ENCODE results near the gene ANKRD53. TPM values are rescaled to one million over a fixed set of nuclear protein-coding genes. Genes with fewer than 3 reads are reported as not detected.

The ANKRD53 gene
- total RNA-seq, 1 experiment from 2014 or later, result not detected

DNA sequence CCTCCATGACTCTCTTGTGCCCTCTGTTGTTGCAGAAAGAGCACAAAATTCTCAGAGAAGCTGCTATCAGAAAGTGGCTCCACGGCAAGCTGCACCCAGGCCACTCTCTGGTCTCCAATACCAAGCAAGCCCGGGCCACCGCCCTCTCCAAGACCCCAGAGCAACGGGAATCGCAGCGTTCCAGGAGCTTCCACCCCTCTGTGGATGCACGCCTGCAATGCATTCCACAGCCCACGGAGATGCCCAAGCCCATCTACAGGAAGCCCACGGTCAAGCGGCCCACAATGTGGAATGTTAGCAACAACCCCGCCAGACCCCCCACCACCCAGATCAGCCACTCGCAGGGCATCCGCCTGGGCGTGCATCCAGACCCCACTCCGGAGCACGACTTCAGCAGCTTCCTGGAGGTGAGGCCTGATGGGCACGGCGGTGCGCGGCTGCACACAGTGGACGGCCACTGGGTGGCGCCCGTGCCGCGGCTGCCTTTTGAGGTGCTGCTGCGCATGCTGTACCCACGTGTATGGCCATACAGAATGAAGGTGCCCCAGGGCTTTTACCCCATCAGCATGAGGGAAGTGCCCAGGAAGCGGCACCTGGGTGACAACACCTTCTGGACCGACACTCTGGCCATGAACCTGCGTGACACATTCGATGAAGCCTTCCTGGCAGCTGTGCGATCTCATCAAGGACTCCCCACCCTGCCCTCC, 6.3 kb downstream of the ANKRD53 start:
- H3K27ac ChIP-seq, result no peak overlapping the region
- no peaks in the 10 kb centered on the region for H3K27me3 ChIP-seq (replicated peaks)
- H3K4me1 ChIP-seq (replicated peaks), result no peaks in the 10 kb centered on the region
- H3K36me3 ChIP-seq, result peaks cover 50% of the 10 kb centered on the region
- no peaks in the 10 kb centered on the region for H3K9me3 ChIP-seq (replicated peaks)
- DNase-seq (ENCODE audit: low read depth in 1 of 2, low spot score in 2 of 2), result peak in 1 of 2 experiments; percentile 45
- no peak overlapping the region for H3K4me3 ChIP-seq

DNA sequence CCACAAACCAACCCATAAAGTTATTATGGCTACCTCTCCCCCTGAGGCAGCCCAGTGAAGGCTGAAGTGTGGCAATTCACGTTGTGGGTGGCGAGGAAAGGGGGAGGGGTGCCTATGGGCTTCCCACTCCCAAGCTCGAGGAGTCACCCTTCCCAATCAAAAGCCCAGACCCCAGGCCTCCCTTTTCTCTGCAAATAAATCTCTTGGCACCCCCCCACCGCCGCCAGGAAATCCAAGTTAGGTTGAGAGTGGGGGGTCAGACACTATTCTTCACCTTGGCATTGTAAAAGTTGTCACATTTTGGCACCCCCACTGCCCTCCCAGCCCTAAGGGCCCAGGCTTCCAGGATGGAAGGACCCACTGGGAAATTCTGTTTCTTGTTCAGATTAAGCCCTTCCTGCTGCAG, 6.9 kb downstream of the ANKRD53 start:
- Histone ChIP-seq H3K9me3 (replicated peaks) (no peaks in the 10 kb centered on the region), H3K4me3 (no peak overlapping the region), H3K27ac (no peak overlapping the region), H3K4me1 (replicated peaks) (no peaks in the 10 kb centered on the region), H3K36me3 (peaks cover 53% of the 10 kb centered on the region), H3K27me3 (replicated peaks) (no peaks in the 10 kb centered on the region)
- peak in 1 of 2 experiments; percentile 32 for DNase-seq (ENCODE audit: low read depth in 1 of 2, low spot score in 2 of 2)

DNA sequence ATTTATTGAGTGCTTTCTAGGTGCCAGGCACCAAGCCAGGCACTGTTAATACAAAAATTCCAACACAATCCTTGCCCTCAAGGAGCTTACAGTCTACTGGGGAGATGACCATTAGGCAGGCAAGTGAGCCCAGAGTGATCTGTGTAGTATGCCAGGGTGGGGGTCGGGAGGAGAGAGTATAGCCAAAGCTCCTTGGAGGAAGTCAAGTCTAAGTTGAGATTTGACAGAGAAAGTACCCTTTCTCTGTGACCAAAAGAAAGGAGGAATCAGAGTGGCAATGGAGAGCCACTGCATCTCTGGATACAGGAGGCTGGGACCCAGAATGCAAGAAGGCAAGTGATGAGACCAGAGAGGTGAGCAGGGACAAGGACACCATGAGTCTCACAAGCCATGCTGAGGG, 7.5 kb downstream of the ANKRD53 start:
- peak in 1 of 2 experiments; percentile 26 for DNase-seq (ENCODE audit: low read depth in 1 of 2, low spot score in 2 of 2)
- H3K4me1 ChIP-seq (replicated peaks), result no peaks in the 10 kb centered on the region
- no peak overlapping the region for H3K4me3 ChIP-seq
- H3K9me3 ChIP-seq (replicated peaks), result no peaks in the 10 kb centered on the region
- peaks cover 53% of the 10 kb centered on the region for H3K36me3 ChIP-seq
- H3K27ac ChIP-seq, result no peak overlapping the region
- no peaks in the 10 kb centered on the region for H3K27me3 ChIP-seq (replicated peaks)

DNA sequence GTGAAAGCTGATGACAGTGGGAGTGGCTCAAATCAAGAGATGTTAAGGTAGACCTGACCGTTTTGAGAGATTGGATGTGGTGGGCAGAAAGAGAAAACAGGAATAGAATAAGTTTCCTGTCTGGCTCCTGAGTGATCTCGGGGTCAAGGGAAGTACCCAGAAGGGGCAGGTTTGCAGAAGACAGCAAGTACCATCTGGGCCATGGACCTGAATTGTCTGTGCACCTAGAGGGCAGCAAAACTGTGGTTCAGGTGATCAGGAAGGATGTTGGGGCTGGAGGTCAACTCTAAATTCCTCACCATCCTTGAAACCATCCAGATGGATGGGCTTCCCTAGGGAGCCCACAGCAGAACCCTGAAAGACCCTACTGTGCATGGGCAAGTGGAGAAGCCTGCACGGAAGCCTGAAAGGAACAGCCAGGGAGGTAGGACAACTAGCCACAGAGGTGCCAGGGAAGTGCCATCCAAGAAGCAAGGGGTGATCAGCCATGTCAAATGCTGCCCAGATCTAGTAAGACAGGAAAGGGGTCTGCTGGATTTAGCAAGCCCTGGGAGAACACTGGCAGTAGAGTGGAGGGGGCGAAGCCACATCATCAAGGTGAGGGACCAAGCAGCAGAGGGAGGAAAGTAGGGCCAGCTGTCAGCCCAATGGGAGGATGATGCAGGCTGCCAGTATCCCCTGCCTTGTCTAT, 8.2 kb downstream of the ANKRD53 start:
- no peak overlapping the region for H3K4me3 ChIP-seq
- H3K4me1 ChIP-seq (replicated peaks), result no peaks in the 10 kb centered on the region
- peaks cover 53% of the 10 kb centered on the region for H3K36me3 ChIP-seq
- H3K27ac ChIP-seq, result no peak overlapping the region
- DNase-seq (ENCODE audit: low read depth in 1 of 2, low spot score in 2 of 2), result peak in 1 of 2 experiments; percentile 25
- no peaks in the 10 kb centered on the region for H3K27me3 ChIP-seq (replicated peaks)
- H3K9me3 ChIP-seq (replicated peaks), result no peaks in the 10 kb centered on the region

DNA sequence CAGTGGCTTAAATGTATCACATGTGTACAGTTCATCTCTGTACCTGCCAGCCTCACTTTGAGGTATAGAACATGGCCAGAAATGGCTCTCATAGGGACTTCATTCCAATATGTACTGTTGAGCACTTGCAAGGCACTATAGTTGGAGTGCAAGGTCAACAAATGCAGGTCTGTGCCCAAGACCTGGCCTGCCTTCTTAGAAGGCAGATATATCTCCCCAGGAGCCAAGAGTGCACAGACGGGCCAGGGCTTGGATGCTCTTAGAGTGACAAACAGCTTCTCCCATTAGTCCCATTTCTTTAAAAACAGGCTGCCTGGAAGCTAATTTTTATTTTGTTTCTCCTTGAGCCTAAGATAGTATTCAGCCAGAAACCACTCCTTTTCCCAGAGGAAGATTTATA, 9.0 kb downstream of the ANKRD53 start:
- no peak overlapping the region for H3K27ac ChIP-seq
- no peaks in the 10 kb centered on the region for H3K9me3 ChIP-seq (replicated peaks)
- H3K36me3 ChIP-seq, result peaks cover 53% of the 10 kb centered on the region
- H3K4me1 ChIP-seq (replicated peaks), result no peaks in the 10 kb centered on the region
- H3K4me3 ChIP-seq, result no peak overlapping the region
- no peaks in the 10 kb centered on the region for H3K27me3 ChIP-seq (replicated peaks)
- DNase-seq (ENCODE audit: low read depth in 1 of 2, low spot score in 2 of 2), result no peak

DNA sequence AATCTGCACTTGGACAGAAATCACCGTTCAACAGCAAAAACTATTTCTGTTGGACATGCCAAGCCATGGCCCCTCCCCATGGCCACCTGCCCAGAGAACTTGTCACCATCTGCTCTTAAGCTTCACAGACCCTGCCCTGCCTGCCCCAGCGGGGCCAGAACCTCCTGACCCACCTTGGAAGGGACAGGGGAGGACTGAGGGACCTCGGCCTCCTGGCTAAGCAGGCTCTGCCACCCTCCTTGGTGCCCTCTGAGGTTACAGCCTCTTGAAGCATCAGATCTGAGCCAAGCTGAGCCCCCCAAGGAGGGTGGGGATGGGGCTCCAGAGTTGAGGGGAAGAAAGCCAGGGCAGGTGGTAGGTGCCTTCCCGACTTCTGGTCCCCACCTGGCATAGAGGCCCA, 9.7 kb downstream of the ANKRD53 start:
- Histone ChIP-seq H3K36me3 (peaks cover 53% of the 10 kb centered on the region), H3K27me3 (replicated peaks) (no peaks in the 10 kb centered on the region), H3K4me1 (replicated peaks) (0 out of 2 replicates have a peak, but pooled peaks cover 3% of the 10 kb centered on the region), H3K9me3 (replicated peaks) (no peaks in the 10 kb centered on the region), H3K27ac (no peak overlapping the region), H3K4me3 (no peak overlapping the region)
- DNase-seq (ENCODE audit: low read depth in 1 of 2, low spot score in 2 of 2), result peak in 1 of 2 experiments; percentile 25

DNA sequence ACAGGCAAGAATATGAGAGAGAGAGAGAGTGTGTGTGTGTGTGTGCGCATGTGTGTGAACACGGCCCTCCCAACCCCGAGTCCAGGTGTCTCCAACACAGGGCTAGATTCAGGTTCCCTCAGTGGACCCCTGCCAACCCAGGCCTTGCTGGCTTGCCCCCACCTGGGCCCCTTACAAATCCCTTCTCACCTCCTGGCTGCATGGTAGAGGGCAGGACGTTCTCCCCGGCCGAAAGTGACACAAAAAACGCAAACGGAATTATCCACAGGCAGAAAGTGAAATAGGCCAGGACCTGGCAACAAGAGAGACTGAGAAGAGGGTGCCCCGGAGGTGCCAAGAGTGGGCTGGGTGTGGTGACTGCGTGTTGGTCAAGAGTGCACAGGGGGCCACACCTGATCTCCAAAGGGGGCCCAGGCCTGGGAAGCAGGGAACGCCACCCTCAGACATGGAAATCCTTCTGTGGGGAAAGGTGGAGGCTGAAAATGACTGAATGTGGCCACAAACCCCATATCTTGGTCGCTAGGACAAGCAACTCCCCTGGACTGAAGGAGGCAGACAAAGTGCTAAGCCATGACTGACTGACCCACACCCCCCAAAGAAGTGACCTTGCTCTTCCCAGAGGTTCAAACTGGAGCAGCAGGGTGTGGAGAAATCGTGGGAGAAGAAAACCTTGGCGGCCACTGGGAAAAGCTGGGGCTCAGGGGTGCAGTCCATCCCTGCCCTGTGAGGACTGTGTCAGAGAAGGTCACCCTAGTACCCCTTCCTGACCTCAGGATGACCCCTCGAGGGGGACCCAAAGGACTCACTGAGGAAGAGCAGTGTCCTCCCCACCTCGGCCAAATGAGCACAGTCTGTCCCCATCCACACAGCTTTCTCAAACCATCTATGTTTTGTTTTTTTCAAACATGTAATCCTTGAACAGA, 10.6 kb downstream of the ANKRD53 start:
- Histone ChIP-seq H3K36me3 (peaks cover 53% of the 10 kb centered on the region), H3K9me3 (replicated peaks) (no peaks in the 10 kb centered on the region), H3K4me3 (no peak overlapping the region), H3K27ac (no peak overlapping the region), H3K27me3 (replicated peaks) (no peaks in the 10 kb centered on the region), H3K4me1 (replicated peaks) (peaks cover 10% of the 10 kb centered on the region)
- peak in 1 of 2 experiments; percentile 38 for DNase-seq (ENCODE audit: low read depth in 1 of 2, low spot score in 2 of 2)

DNA sequence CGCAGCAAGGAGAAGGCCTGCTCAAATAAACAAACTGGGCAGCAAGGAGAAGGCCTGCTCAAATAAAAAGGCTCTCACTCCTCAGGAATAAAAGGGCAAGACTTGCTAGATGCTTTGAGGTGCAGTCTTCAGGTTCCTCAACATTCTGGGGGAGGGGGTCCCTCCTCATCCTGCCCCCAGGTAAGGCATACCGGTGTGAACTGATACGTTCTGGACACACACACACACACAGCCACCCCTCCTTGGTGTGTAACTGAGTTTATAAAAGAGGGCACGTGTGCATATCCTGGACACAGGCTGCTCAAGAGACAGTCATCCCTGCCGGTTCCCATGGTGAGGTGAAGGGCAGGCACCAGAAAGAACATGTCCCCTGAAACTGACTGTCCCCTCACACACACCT, 11.8 kb downstream of the ANKRD53 start:
- DNase-seq (ENCODE audit: low read depth in 1 of 2, low spot score in 2 of 2), result peak in 1 of 2 experiments; percentile 24
- peaks cover 50% of the 10 kb centered on the region for H3K36me3 ChIP-seq

DNA sequence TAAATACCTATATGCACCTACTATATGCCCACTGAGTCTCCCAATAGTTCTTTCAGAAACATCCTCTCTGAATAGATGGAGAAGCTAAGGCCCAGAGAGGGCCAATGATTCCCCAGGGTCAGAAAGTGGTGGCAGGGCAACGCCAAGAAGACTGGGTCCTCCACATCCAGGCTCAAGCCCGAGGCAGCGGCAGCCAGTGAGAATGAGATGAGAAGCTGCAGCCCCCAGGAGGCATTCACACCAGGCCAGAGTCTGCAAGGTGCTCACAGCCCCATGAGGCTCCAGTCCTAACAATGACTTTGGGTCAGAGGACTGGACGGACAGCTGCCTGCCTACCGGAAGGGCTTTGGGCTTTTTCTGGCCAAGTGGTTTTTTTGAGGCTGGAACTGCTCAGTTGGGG, 12.7 kb downstream of the ANKRD53 start:
- H3K9me3 ChIP-seq (replicated peaks), result no peaks in the 10 kb centered on the region
- no peak for DNase-seq (ENCODE audit: low read depth in 1 of 2, low spot score in 2 of 2)
- no peak overlapping the region for H3K4me3 ChIP-seq
- no peaks in the 10 kb centered on the region for H3K27me3 ChIP-seq (replicated peaks)
- H3K4me1 ChIP-seq (replicated peaks), result peaks cover 20% of the 10 kb centered on the region
- peaks cover 42% of the 10 kb centered on the region for H3K36me3 ChIP-seq
- no peak overlapping the region for H3K27ac ChIP-seq

More for the DNA sequence above, 11.8 kb downstream of the ANKRD53 start:
- Histone ChIP-seq H3K27me3 (replicated peaks) (no peaks in the 10 kb centered on the region), H3K9me3 (replicated peaks) (no peaks in the 10 kb centered on the region), H3K4me3 (no peak overlapping the region), H3K27ac (no peak overlapping the region), H3K4me1 (replicated peaks) (peaks cover 13% of the 10 kb centered on the region)

DNA sequence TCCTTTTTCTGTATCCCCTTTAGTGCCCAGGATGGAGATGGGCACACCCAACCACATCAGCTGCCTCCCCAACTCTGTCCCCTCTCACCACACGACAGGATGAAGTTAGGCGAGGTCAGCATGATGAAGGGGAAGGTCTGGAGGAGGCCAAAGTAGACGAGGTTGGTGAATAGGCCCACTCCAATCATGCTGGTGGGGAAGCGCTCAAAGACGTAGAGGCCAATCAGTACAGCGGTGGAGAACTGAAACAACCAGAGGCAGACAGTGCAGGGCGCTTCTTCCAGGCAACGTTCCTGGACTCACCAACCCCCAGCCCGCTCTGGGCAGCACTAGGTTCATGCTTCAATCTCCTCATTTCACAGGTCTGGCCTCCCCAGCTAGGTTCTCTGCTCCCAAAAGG, 13.3 kb downstream of the ANKRD53 start:
- peaks cover 20% of the 10 kb centered on the region for H3K4me1 ChIP-seq (replicated peaks)
- H3K9me3 ChIP-seq (replicated peaks), result no peaks in the 10 kb centered on the region
- no peaks in the 10 kb centered on the region for H3K27me3 ChIP-seq (replicated peaks)
- no peak for DNase-seq (ENCODE audit: low read depth in 1 of 2, low spot score in 2 of 2)
- peaks cover 36% of the 10 kb centered on the region for H3K36me3 ChIP-seq
- H3K4me3 ChIP-seq, result no peak overlapping the region
- H3K27ac ChIP-seq, result no peak overlapping the region

DNA sequence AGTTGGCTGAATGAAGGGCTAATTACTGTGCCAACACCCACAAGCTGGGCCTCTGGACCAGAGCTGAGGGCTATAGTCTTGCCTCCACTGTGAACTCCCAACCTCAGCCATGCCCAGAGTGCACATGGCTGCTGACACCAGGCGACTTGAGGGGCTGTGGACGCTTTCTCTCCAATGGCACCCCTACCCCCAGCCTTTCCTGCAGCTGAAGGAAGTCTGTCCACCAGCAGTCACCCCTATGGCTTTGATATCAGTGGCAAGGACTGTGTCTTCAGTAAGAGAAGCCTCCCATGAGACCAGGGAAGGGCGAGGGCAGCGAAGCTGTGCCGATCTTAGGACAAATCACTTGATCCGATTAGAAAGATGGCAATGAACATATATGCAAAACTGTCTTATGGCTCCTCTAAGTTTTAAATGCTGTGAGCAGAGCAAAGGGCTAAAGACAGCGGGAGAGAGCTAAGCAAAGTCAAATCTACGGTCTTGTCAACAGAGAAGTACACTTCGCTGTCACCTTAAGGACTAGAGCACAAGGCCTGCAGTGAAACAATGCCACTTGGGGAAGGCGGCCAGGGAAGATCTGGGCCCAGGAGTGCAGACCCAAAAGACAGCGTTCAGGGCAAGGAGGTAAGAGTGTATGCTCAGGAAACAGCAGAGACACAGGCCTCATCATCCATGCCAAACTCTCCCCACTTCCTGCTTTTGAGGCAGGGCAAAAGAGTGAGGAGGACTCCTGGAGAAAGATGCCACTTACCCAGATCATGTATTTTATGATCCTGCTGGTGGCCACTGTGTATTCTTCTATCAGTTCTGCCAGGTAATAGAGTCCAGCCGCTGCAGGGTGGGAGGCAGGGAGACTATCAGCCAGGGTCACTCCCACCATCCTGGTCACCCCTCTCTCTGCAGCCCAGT, 14.8 kb downstream of the ANKRD53 start:
- Histone ChIP-seq H3K4me3 (peak overlapping the region; percentile 88), H3K36me3 (peaks cover 22% of the 10 kb centered on the region), H3K4me1 (replicated peaks) (peaks cover 20% of the 10 kb centered on the region), H3K27me3 (replicated peaks) (no peaks in the 10 kb centered on the region), H3K27ac (no peak overlapping the region), H3K9me3 (replicated peaks) (no peaks in the 10 kb centered on the region)
- peak in 1 of 2 experiments; percentile 24 for DNase-seq (ENCODE audit: low read depth in 1 of 2, low spot score in 2 of 2)

DNA sequence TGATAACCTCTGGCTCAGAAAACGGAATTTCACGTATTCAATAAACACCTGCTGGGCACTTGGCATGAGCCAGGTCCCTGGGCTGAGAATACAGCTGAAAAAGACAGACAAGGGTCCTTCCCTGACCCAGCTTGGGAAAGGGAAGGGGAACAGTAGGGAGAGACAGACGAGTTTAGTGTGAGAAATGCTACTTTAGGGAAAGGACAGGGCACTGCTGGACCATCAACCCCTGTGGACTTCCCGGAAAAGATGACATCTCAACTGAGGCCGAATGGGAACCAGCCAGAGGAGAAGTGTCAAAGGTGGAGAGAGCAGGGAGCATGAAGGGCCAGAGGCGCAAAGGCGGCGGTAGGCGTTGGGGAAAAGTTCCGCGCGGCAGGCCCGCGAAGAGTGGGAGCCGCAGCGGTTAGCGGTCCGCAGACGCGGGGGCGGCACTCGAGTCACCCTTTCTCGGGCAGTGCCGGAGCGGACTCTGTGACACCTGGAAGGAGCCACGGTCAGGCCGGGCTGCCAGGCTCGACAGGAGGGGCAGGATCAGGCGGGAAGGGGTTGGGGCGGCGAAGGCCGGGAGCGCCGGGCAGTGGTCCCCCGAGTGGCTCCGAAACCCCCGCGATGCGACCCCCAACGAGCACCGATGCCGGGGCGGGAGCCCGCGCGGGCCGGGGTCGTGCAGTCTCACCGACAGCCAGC, 15.7 kb downstream of the ANKRD53 start:
- DNase-seq (ENCODE audit: low read depth in 1 of 2, low spot score in 2 of 2), result peak; percentile 24 to 47
- H3K27ac ChIP-seq, result peak overlapping the region; percentile 25; the same call in 1 of the 2 replicates

More for the DNA sequence above, 15.7 kb downstream of the ANKRD53 start:
- Histone ChIP-seq H3K4me1 (replicated peaks) (peaks cover 20% of the 10 kb centered on the region), H3K36me3 (peaks cover 13% of the 10 kb centered on the region), H3K9me3 (replicated peaks) (no peaks in the 10 kb centered on the region), H3K4me3 (peak overlapping the region; percentile 88), H3K27me3 (replicated peaks) (no peaks in the 10 kb centered on the region)

All from SJSA1 (cell line).